NCI-H82 treated with DMSO at 0.1 percent for 48 hours (cell line): ENCODE data around the gene TSC1.

ENCODE experiments used
- DNase-seq: peaks from one replicate; lab custom pipeline; 2025; ENCODE audit not compliant: unreplicated experiment; lab: John Stamatoyannopoulos, UW

The TSC1 gene

DNA sequence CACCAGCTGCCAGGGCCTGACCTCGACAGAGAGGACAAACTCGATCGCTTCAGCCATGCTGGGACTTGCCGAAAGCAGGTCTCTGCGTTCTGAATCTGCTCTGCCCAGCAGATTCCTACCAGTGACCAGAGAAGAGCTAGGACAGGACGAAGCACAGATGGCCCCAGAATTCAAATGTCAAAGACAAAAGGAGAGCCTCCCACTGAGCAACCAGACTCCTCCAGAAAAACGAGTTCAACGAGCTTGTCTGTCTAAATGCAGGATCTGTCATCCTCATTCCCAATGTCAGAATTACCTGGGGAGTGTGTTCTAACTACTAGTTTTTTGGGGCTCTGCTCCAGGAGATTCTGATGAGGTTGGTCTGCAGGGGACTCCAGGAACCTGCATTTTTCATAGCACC is 79.7 kb downstream of the TSC1 start:
- no peak for DNase-seq

DNA sequence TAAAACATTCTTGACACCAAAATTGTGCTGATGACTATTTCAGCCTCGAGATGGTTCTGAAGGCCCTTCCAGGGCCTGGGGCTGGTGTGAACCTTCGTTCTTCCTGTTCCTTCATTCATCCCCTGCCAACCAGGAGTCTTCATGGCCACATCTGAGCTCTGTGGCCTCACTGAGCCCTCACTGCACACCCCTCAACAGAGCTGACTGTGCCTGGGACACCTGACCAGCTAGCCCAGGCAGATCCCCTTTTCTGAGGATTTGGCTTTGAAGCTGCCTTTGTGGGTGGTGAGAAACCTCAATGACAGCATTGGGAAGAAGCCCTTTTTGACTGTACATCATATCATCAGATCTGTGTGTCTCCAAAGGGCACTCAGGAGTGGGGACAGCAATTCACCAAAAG is 80.1 kb downstream of the TSC1 start:
- DNase-seq, result no peak

DNA sequence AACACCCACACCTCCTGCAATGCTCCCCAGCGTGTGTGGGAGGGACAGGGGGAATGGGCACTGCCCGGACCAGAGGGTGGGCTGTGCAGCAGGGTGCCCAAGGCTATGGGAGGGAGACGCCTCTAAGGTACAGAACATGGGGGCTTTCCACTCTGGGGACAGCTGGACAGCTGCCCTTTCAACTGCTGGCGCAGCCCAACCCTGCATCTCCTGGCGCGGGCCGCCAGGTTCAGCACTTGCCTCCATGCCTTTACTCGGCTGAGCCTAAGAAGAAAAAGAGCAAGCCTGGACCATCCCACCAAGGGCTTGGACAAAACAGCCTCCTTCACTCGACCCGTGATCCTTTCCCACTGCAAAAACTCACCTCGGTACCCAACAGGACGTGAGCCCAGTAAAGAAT is 81.3 kb downstream of the TSC1 start:
- DNase-seq, result no peak

DNA sequence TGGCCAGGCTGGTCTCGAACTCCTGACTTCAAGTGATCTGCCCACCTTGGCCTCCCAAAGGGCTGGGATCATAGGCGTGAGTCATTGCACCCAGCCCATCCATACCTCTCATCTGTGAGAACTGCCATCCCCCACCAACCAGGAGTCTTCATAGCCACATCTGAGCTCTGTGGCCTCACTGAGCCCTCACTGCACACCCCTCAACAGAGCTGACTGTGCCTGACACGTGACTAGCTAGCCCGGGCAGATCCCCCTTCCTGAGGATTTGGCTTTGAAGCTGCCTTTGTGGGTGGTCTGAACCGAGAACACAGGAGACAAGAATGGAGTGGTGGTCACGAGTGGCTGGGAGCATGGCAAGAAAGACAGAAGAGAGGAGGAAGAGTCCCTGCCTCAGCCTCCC is 81.9 kb downstream of the TSC1 start:
- no peak for DNase-seq

DNA sequence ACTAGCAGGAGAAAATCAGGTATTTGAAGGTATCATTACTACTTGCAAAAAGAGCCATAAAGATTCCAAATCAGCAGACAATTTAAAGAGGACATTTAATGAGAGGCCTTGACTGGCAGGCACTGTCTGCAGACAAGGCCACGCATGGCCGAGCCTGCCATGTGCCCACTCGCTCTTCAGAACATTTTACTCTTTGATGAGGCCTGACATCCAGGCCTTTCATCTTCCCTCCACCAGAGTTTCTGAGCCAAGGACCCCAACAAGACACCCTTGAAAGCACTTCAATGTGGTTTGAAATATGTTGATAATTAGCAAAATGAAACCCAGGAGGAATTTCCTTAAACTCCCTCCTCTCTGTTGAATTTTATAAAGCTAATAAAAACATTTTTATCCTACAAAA is 82.8 kb downstream of the TSC1 start:
- no peak for DNase-seq

DNA sequence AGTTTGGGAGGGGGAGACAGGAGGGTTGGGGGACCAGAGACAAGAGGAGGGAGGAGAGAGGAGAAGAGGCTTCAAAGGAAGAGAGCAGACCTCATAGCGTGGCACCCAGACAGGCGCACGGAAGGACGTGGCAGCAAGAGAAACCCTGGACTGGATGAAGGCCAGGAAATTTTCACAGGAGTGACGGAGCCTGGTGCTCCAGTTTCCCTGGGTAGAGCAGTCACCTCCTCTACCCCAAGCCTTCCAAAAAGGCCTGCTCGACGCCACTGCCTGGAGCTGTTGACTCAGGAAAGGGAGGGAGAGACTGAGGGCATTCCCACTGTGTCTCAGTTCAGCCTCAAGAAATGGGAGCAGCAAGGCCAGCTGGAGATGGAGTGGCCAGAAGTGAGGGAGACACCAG is 85.7 kb downstream of the TSC1 start:
- DNase-seq, result no peak

DNA sequence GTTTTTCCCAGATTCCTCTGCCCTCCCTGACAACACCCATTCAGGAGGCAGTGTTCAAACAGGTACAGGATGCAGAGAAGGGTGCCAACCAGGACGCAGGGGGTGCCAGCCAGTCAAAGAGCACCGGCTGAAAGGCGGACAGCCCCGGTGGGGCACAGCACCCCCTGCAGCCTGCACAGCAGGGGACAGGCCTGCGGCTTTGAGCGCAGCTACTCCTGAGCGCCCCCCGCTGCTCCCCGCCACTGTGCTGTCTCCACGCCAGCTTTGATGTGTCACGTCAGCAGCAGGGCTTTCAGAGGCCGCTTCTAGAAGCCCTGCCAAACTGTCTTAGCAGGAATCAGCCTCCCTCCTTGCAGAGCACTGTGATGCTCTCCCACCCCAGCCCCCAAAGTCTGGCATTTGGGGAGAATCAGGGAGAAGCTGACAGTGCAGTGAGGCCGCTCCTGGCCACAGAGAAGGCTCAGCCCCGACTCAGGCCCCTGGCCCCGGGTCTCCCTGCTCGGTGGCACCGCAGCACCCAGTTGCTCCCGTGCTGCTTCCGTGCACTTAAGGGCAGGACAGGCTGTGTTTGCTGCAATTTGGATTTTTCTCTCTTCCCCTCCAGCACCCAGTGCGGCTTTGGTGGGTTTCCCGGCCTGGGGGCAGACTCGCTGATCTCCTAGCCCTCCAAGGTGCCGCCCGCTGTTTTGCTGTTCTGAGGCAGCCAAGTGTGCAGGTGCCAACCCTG is 86.6 kb downstream of the TSC1 start:
- DNase-seq, result no peak

DNA sequence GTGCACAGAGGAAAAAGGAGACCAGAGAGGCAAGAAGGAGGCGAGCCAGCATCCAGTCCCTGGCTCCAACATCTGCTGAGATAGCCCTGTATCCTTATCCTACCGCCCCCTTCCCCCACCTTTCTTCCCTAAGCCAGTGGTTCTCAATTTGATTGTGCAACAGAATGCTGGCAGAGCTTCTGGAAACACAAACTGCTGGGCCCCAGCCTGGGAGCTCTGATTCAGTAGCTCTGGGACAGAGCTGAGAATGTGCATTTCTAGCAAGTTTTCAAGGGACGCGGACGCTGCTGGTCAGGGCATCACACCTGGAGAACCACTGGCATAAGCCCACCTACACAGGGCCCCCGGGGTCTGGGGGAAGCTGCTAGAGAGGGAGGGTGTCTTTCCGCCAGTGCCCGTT is 87.4 kb downstream of the TSC1 start:
- DNase-seq, result no peak

DNA sequence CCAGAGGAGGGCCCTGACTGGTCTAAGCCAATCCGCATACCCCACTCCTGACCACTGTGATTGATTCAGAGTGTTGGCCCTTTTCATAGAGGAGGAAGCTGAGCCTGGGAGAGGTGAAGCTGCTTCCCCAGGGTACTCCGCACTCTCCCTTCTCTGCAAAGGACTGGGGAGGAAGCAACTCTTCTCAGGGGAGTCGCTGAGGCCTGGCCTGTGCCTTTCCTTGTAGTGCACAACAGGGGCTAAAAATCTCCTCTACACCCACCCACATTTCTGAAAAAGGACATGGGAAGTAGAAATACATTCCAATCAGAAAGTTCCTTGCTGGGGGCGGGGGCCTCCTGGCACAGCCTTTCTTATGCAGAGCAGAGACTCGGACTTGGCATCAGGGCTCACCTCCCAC is 88.5 kb downstream of the TSC1 start:
- no peak for DNase-seq

DNA sequence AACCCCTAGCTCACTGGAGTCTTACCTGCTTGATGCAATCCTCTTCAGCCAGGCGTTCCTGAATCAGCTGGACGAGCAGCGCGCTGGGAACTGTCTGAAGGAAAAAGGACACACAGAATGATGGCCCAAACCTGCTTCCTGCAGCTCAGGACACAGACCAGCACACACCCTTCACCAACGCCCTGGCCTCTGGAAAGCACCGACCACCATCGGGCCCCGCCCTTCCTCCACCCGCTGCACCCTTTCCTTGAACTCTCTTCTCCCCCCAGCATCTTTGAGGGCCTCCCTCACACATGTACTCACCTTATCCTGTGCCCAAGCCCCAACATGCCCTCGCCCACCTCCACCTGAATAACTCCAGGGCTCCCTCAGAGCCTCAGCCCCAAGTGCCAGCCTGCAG is 89.6 kb downstream of the TSC1 start:
- no peak for DNase-seq

DNA sequence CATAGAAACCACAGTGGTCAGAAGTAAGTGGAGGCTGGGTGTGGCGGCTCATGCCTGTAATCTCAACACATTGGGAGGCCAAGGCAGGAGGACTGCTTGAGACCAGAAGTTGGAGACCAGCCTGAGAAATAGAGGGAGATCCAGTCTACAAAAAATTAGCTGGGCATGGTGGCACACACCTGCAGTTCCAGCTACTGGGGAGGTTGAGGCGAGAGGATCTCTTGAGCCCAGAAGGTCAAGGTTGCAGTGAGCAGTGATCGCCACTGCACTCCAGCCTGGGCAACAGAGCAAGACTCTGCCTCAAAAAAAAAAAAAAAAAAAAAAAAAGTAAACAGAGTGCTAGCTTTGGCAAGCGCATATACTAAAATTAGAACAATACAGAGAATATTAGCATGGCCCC is 90.9 kb downstream of the TSC1 start:
- no peak for DNase-seq

DNA sequence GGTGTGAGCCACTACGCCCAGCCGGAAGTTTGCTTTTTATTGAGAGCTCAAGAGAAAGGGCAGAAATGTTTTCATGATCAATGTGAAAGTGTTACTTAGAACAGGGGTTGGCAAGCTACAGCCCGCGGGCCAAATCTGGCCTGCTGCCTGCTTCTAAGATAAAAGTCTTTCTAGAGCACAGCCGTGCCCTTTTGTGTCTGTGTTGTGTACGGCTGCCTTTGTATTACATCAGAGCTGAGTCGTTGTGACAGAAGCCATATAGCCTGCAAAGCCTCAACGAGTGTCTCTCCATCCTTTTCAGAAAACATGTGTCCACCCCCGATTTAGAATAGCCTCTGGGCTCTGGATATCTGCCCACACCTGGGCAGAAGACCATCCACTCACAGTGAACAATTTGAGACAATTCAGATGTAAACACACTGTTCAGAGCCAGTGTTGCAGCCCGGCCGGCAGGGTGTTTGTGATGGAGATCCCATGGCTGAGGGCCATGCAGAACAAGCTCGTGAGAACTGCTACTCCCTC is 95.2 kb downstream of the TSC1 start:
- no peak for DNase-seq

DNA sequence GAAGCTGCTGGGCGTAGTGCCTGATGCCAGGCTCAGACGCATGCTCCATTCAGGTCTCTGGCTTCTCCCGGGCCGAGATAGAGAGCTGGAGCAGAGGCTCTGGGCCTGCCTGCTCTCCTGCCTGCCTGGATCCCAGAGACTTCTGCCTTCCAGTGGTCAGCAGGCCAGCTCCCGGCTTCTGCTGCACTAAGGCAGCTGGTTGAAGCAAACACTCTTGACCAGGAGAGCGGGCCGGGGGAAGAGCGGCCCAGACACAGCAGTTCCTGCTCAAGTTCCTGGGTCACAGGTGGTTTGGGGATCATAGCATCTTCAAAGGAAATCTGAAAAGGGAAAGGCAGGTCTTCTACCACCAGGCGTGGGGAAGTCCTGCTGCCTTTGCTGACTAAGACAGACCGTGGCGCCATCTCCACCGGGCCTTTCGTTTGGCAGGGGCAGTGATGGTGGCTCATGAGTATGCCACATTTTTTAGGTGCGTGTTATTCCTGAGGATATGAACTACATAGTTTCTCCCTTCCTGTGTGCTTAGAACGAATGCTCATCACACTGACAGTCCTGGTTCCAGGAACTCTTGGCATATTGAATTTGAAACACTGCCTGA is 97.4 kb downstream of the TSC1 start:
- no peak for DNase-seq

DNA sequence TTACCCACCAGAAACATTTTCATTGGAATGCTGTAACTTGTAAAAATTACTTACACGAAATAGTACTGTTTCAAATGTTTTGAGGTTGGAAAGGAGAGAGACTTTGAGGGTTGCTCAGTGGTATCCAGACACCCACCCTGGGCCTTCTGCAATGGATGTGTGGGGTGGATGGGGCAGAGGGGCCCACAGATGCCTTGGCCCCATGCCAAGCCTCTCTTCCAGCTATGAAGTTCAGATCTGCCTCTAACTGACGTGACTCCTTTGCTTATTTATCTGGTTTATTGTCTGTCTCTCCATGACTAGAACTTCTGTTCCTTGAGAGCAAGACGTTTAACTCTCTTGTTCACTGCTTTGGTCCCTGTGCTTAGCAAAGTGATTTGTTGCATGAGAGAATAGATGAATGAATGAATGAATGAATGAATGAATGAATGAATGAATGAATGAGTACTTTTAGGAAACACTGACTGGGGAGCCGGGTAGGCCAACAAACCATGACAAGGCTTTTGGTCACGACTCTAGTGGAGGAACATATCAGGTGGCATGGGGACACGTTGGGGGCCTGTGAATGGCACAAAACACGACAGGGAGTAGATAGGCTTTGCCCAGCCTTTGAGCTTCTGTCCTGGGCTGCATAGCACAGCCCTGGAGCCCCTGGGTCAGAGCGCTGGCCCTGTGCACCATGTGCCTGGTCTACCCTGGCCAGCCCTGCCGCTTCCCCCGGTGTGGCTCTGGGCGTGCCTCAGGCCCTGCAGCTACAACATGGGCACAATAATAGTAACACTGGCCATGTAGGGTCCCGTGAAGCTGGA is 98.1 kb downstream of the TSC1 start:
- DNase-seq, result no peak

DNA sequence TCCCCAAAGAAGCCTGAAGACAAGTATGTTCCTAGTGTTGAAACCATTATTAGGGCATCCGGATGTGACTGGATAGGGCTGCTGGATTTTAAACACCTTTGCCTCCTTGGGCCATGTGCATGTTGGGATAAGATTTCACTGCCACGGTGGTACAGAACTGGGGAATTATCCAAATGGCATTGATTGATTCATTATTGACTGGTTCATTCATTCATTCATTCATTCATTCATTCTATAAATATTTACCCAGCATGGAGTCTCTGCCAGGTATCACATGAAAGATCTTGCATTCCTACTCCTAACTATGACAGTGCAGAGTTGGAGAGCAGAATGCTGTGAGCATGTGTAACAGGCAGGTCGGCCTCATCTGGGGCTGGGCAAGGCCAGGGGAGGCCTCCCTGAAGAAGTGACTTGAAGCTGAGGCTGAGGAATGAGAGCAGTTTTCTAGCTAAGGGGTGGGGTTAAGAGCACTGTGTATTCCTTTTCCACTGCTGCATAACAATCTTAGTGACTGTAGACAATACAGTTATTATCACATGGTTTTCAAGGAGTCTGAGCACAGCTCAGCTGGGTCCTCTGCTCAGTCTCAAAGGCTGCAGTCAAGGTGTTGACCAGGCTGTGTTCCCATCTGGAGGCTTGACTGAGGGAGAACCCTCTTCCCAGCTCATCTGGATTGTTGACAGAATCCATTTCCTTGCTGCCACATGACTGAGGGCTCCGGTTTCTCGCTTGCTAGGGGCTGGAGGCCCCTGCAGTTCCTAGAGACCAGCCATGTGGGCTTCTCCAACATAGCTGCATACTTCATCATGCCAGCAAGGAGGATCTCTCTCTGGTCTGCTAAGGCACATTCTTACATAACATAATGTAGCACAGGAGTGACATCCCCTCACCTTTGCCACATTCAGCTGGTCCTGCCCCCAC is 102.0 kb downstream of the TSC1 start:
- no peak for DNase-seq
